Measurements from ENCODE around the gene NIFK.

NIFK gene

GRCh38 chr2:121776885-121777698 lies 40.4 kb upstream of the NIFK start:
- Histone ChIP-seq H3K4me2 (ENCODE audit: insufficient read depth, low read length, poor library complexity, severe bottlenecking) (no peak overlapping the region), H3K79me1 (ENCODE audit: low read depth, low read length) (no peaks in the 10 kb centered on the region), H2BK15ac (ENCODE audit: low read length) (no peak overlapping the region), H2BK12ac (ENCODE audit: low read length) (no peak overlapping the region), H4K8ac (ENCODE audit: low read depth, low read length) (no peak overlapping the region), H3K9me3 (replicated peaks in 1 of 2; ENCODE audit: control insufficient read depth in 2 of 2, insufficient read depth in 1 of 2, low read depth in 1 of 2, low read length in 2 of 2) (no peaks in the 10 kb centered on the region), H3K14ac (ENCODE audit: low read length) (no peak overlapping the region), H2BK120ac (ENCODE audit: low read depth, low read length) (no peak overlapping the region), H2BK5ac (ENCODE audit: low read length) (no peak overlapping the region), H3K27me3 (ENCODE audit: control insufficient read depth in 3 of 3, insufficient read depth in 3 of 3, low read depth in 1 of 3, low read length in 3 of 3) (no peaks in the 10 kb centered on the region), H3K23ac (ENCODE audit: low read depth, low read length, poor library complexity) (no peak overlapping the region), H3K36me3 (replicated peaks in 1 of 2; ENCODE audit: control insufficient read depth in 2 of 2, insufficient read depth in 2 of 2, low read length in 2 of 2) (no peaks in the 10 kb centered on the region), H4K91ac (ENCODE audit: low read depth, low read length, poor library complexity) (no peak overlapping the region), H3K4me3 (ENCODE audit: low read length in 2 of 2) (no peak overlapping the region), H3K4ac (ENCODE audit: low read length) (no peak overlapping the region), H3K18ac (ENCODE audit: low read length) (no peak overlapping the region), H3K27ac (replicated peaks; ENCODE audit: low read length) (no peak overlapping the region), H3K4me1 (ENCODE audit: control insufficient read depth in 2 of 2, insufficient read depth in 1 of 2, low read depth in 1 of 2, low read length in 2 of 2) (peaks cover 2 to 7% of the 10 kb centered on the region in 2 donors), H2AFZ (ENCODE audit: low read length) (no peak overlapping the region), H2AK5ac (ENCODE audit: low read depth, low read length) (no peak overlapping the region), H3K9ac (ENCODE audit: low read depth, low read length, poor library complexity) (no peak overlapping the region)
- DNase-seq (ENCODE audit: low spot score), result no peak
- WGBS, 2 donors (ENCODE audit: extremely low coverage in 2 of 2, insufficient read length in 2 of 2, insufficient replicate concordance in 1 of 2), result no CpG with 5 or more reads among the region's 12 CpGs

DNA sequence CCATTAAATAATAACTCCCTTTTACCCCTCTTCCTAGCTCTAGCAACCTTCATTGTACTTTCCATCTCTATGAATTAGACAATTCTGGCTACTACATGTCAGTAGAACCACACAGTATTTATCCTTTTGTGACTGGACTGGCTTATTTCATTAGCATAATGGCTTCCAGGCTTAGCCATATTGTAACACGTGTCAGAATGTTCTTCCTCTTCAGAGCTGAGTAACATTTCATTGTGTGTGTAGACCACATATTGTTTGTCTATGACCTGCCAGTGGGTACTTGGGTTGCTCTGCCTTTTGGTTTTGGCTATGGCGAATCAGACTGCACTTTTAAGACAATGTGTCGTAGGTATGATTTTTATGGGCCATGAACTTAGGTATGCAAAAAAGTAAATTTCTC lies 39.7 kb upstream of the NIFK start:
- H3K9ac ChIP-seq (ENCODE audit: low read depth, low read length, poor library complexity), result no peak overlapping the region
- WGBS, 2 donors (ENCODE audit: extremely low coverage in 2 of 2, insufficient read length in 2 of 2, insufficient replicate concordance in 1 of 2), result no CpG with 5 or more reads among the region's 3 CpGs
- no peak overlapping the region for H3K23ac ChIP-seq (ENCODE audit: low read depth, low read length, poor library complexity)

GRCh38 chr2:121774235-121774634 lies 37.6 kb upstream of the NIFK start:
- Histone ChIP-seq H3K4me1 (ENCODE audit: control insufficient read depth in 2 of 2, insufficient read depth in 1 of 2, low read depth in 1 of 2, low read length in 2 of 2) (peaks cover 2 to 7% of the 10 kb centered on the region in 2 donors), H2BK5ac (ENCODE audit: low read length) (no peak overlapping the region), H3K4me3 (ENCODE audit: low read length in 2 of 2) (no peak overlapping the region)

More for the DNA sequence above, 39.7 kb upstream of the NIFK start:
- no peak overlapping the region for H2BK5ac ChIP-seq (ENCODE audit: low read length)
- no peak overlapping the region for H2AK5ac ChIP-seq (ENCODE audit: low read depth, low read length)
- H2AFZ ChIP-seq (ENCODE audit: low read length), result no peak overlapping the region
- H3K14ac ChIP-seq (ENCODE audit: low read length), result no peak overlapping the region
- H3K9me3 ChIP-seq (replicated peaks in 1 of 2; ENCODE audit: control insufficient read depth in 2 of 2, insufficient read depth in 1 of 2, low read depth in 1 of 2, low read length in 2 of 2), result no peaks in the 10 kb centered on the region
- no peak overlapping the region for H2BK15ac ChIP-seq (ENCODE audit: low read length)
- no peak overlapping the region for H2BK12ac ChIP-seq (ENCODE audit: low read length)
- H3K79me1 ChIP-seq (ENCODE audit: low read depth, low read length), result no peaks in the 10 kb centered on the region
- H3K4me3 ChIP-seq (ENCODE audit: low read length in 2 of 2), result no peak overlapping the region
- H3K27me3 ChIP-seq (ENCODE audit: control insufficient read depth in 3 of 3, insufficient read depth in 3 of 3, low read depth in 1 of 3, low read length in 3 of 3), result no peaks in the 10 kb centered on the region
- no peak overlapping the region for H3K4me2 ChIP-seq (ENCODE audit: insufficient read depth, low read length, poor library complexity, severe bottlenecking)
- H3K18ac ChIP-seq (ENCODE audit: low read length), result no peak overlapping the region
- no peak overlapping the region for H4K91ac ChIP-seq (ENCODE audit: low read depth, low read length, poor library complexity)
- peaks cover 0 to 2% of the 10 kb centered on the region in 2 donors for H3K36me3 ChIP-seq (replicated peaks in 1 of 2; ENCODE audit: control insufficient read depth in 2 of 2, insufficient read depth in 2 of 2, low read length in 2 of 2)
- no peak overlapping the region for H3K27ac ChIP-seq (replicated peaks; ENCODE audit: low read length)
- H3K4ac ChIP-seq (ENCODE audit: low read length), result no peak overlapping the region
- no peak for DNase-seq (ENCODE audit: low spot score)
- H4K8ac ChIP-seq (ENCODE audit: low read depth, low read length), result no peak overlapping the region
- H2BK120ac ChIP-seq (ENCODE audit: low read depth, low read length), result no peak overlapping the region
- H3K4me1 ChIP-seq (ENCODE audit: control insufficient read depth in 2 of 2, insufficient read depth in 1 of 2, low read depth in 1 of 2, low read length in 2 of 2), result peaks cover 2 to 7% of the 10 kb centered on the region in 2 donors

DNA sequence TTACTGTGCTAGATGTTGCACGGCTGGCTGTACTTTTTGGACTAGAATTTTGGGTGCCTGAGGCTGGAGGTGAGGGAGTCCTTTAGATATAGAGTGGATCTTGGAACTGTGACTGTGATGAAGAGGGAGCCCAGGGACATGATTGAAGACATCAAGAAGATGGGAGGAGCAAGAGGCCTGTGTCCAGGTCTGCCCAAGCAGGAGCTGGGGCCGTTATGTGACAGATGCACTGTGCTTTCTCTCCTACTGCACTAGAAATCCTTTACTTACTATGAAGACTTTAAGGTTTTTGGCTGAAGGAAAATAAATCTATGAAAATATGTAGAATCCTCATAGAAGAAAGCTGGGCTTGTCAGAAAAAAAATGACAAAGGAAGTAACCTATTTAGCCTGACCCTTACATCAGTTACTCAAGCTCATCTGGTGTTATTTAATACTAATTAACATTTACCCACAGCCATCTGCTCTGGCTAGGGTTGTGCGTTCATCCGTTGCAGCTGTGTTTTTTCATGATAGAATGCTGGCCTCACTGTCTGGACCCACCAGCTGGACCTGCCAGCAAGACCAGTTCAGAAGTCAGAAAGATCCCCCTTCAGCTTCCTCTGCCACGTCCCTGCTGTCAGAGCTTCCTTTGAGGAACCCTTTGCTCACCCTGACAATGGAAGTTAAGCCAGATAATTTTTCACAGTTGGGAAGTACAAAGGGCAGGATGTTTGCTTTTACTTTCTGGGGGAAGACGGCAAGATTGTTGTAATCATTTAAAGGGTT lies 35.5 kb upstream of the NIFK start:
- no peak overlapping the region for H3K14ac ChIP-seq (ENCODE audit: low read length)
- no peak overlapping the region for H2BK5ac ChIP-seq (ENCODE audit: low read length)
- H3K9ac ChIP-seq (ENCODE audit: low read depth, low read length, poor library complexity), result no peak overlapping the region
- no peak for DNase-seq (ENCODE audit: low spot score)
- no peak overlapping the region for H3K4me2 ChIP-seq (ENCODE audit: insufficient read depth, low read length, poor library complexity, severe bottlenecking)
- no peak overlapping the region for H2BK12ac ChIP-seq (ENCODE audit: low read length)
- H3K36me3 ChIP-seq (replicated peaks in 1 of 2; ENCODE audit: control insufficient read depth in 2 of 2, insufficient read depth in 2 of 2, low read length in 2 of 2), result peaks cover 3 to 25% of the 10 kb centered on the region in 2 donors
- peaks cover 0 to 7% of the 10 kb centered on the region in 2 donors for H3K4me1 ChIP-seq (ENCODE audit: control insufficient read depth in 2 of 2, insufficient read depth in 1 of 2, low read depth in 1 of 2, low read length in 2 of 2)
- no peak overlapping the region for H3K27ac ChIP-seq (replicated peaks; ENCODE audit: low read length)
- no peak overlapping the region for H2BK120ac ChIP-seq (ENCODE audit: low read depth, low read length)
- H3K18ac ChIP-seq (ENCODE audit: low read length), result no peak overlapping the region
- no peaks in the 10 kb centered on the region for H3K27me3 ChIP-seq (ENCODE audit: control insufficient read depth in 3 of 3, insufficient read depth in 3 of 3, low read depth in 1 of 3, low read length in 3 of 3)
- no CpG with 5 or more reads among the region's 6 CpGs for WGBS, 2 donors (ENCODE audit: extremely low coverage in 2 of 2, insufficient read length in 2 of 2, insufficient replicate concordance in 1 of 2)
- peak overlapping the region; percentile 26 for H2AFZ ChIP-seq (ENCODE audit: low read length)
- no peak overlapping the region for H3K4ac ChIP-seq (ENCODE audit: low read length)
- H3K4me3 ChIP-seq (ENCODE audit: low read length in 2 of 2), result no peak overlapping the region
- H3K23ac ChIP-seq (ENCODE audit: low read depth, low read length, poor library complexity), result no peak overlapping the region
- H4K8ac ChIP-seq (ENCODE audit: low read depth, low read length), result no peak overlapping the region
- no peaks in the 10 kb centered on the region for H3K79me1 ChIP-seq (ENCODE audit: low read depth, low read length)
- no peaks in the 10 kb centered on the region for H3K9me3 ChIP-seq (replicated peaks in 1 of 2; ENCODE audit: control insufficient read depth in 2 of 2, insufficient read depth in 1 of 2, low read depth in 1 of 2, low read length in 2 of 2)
- no peak overlapping the region for H2AK5ac ChIP-seq (ENCODE audit: low read depth, low read length)
- no peak overlapping the region for H4K91ac ChIP-seq (ENCODE audit: low read depth, low read length, poor library complexity)
- no peak overlapping the region for H2BK15ac ChIP-seq (ENCODE audit: low read length)

More at GRCh38 chr2:121774235-121774634, 37.6 kb upstream of the NIFK start:
- Histone ChIP-seq H3K4ac (ENCODE audit: low read length) (no peak overlapping the region), H2AFZ (ENCODE audit: low read length) (no peak overlapping the region), H3K9me3 (replicated peaks in 1 of 2; ENCODE audit: control insufficient read depth in 2 of 2, insufficient read depth in 1 of 2, low read depth in 1 of 2, low read length in 2 of 2) (no peaks in the 10 kb centered on the region), H3K18ac (ENCODE audit: low read length) (no peak overlapping the region), H2BK15ac (ENCODE audit: low read length) (no peak overlapping the region), H3K79me1 (ENCODE audit: low read depth, low read length) (no peaks in the 10 kb centered on the region), H4K91ac (ENCODE audit: low read depth, low read length, poor library complexity) (no peak overlapping the region), H3K14ac (ENCODE audit: low read length) (no peak overlapping the region), H3K27me3 (ENCODE audit: control insufficient read depth in 3 of 3, insufficient read depth in 3 of 3, low read depth in 1 of 3, low read length in 3 of 3) (no peaks in the 10 kb centered on the region), H2BK12ac (ENCODE audit: low read length) (no peak overlapping the region), H2BK120ac (ENCODE audit: low read depth, low read length) (no peak overlapping the region), H3K9ac (ENCODE audit: low read depth, low read length, poor library complexity) (no peak overlapping the region), H4K8ac (ENCODE audit: low read depth, low read length) (no peak overlapping the region), H3K4me2 (ENCODE audit: insufficient read depth, low read length, poor library complexity, severe bottlenecking) (no peak overlapping the region), H2AK5ac (ENCODE audit: low read depth, low read length) (no peak overlapping the region), H3K27ac (replicated peaks; ENCODE audit: low read length) (no peak overlapping the region), H3K23ac (ENCODE audit: low read depth, low read length, poor library complexity) (no peak overlapping the region), H3K36me3 (replicated peaks in 1 of 2; ENCODE audit: control insufficient read depth in 2 of 2, insufficient read depth in 2 of 2, low read length in 2 of 2) (peaks cover 2 to 5% of the 10 kb centered on the region in 2 donors)
- no CpG with 5 or more reads among the region's 13 CpGs for WGBS, 2 donors (ENCODE audit: extremely low coverage in 2 of 2, insufficient read length in 2 of 2, insufficient replicate concordance in 1 of 2)
- DNase-seq (ENCODE audit: low spot score), result no peak

All from neuronal stem cell (in vitro differentiated cells).